K562 (cell line): ENCODE measurements around the gene SETD1B. TPM values are rescaled to one million over a fixed set of nuclear protein-coding genes. Genes with fewer than 3 reads are reported as not detected.

Experiments
- ASH1L ChIP-seq: fragments of 450-650 bp; IDR thresholded peaks from 2 replicates; pipeline ENCODE4 v1.6.1; 2018; ENCODE audit warnings: borderline replicate concordance, mild to moderate bottlenecking, low read depth; ENCODE audit not compliant: partially characterized antibody
- BHLHE40 ChIP-seq: IDR thresholded peaks from 2 replicates; pipeline ENCODE4 v1.6.1; 2011; ENCODE audit warnings: low read length, improper control_type of control experiment
- BMI1 ChIP-seq: fragments of 150-350 bp; IDR thresholded peaks from 2 replicates; pipeline ENCODE4 v1.6.1; 2014; ENCODE audit warnings: low read length
- FOXK2 ChIP-seq, 2 experiments: fragments of 450-650 bp; IDR thresholded peaks in 1 of 2; conservative IDR thresholded peaks in 1 of 2; 2 replicates each; pipeline ENCODE4 v1.6.1; 2016; ENCODE audit warnings: low read depth in 2 of 2, mild to moderate bottlenecking in 1 of 2
- GABPA ChIP-seq: fragments of 200-800 bp; sonication (Bioruptor generic); conservative IDR thresholded peaks from 2 replicates; pipeline ENCODE4 v1.6.1; 2016; ENCODE audit warnings: low read depth, missing genetic modification characterization, missing compliant biosample characterization
- HNRNPLL ChIP-seq: fragments of 200-400 bp; formaldehyde crosslinking; IDR thresholded peaks from 2 replicates; pipeline ENCODE4 v1.6.1; 2017; ENCODE audit warnings: low read length, low read depth, mild to moderate bottlenecking; ENCODE audit not compliant: poor library complexity, severe bottlenecking
- HSF4 ChIP-seq: fragments of 250-450 bp; sonication (Bioruptor Pico); IDR thresholded peaks from 2 replicates; pipeline ENCODE4 v2.1.2; 2022; ENCODE audit warnings: mild to moderate bottlenecking, moderate library complexity, borderline replicate concordance
- KDM5B ChIP-seq: fragments of 200-600 bp; sonication (generic); IDR thresholded peaks from 2 replicates; pipeline ENCODE4 v1.6.1; 2012; ENCODE audit warnings: low read depth, mild to moderate bottlenecking, moderate library complexity, low read length, control low read depth, inconsistent platforms; ENCODE audit not compliant: insufficient replicate concordance
- MECOM ChIP-seq: fragments of 250-450 bp; sonication (Bioruptor Pico); IDR thresholded peaks from 2 replicates; pipeline ENCODE4 v1.8.0; 2022; ENCODE audit warnings: inconsistent platforms
- NBN ChIP-seq: fragments of 450-650 bp; IDR thresholded peaks from 2 replicates; pipeline ENCODE4 v1.6.1; 2016; ENCODE audit warnings: low read depth, mild to moderate bottlenecking
- NR3C1 ChIP-seq: sonication (generic); formaldehyde crosslinking; IDR thresholded peaks from 2 replicates; pipeline ENCODE4 v1.8.1; 2022; ENCODE audit warnings: missing genetic modification reagents
- PATZ1 ChIP-seq: fragments of 250-450 bp; sonication (Bioruptor Pico); IDR thresholded peaks from 2 replicates; pipeline ENCODE4 v1.5.0; 2020; ENCODE audit warnings: mild to moderate bottlenecking, borderline replicate concordance
- PHF20 ChIP-seq: fragments of 450-650 bp; IDR thresholded peaks from 2 replicates; pipeline ENCODE4 v1.6.1; 2018; ENCODE audit not compliant: partially characterized antibody
- POLR2A ChIP-seq: fragments of 450-650 bp; conservative IDR thresholded peaks from 2 replicates; pipeline ENCODE4 v1.6.1; 2016
- RCOR1 ChIP-seq, 2 experiments: IDR thresholded peaks; 2 replicates each; pipeline ENCODE4 v1.6.1; 2012; ENCODE audit warnings: low read depth in 2 of 2, low read length in 2 of 2, borderline replicate concordance in 1 of 2, improper control_type of control experiment in 1 of 2
- RHOXF2B ChIP-seq: fragments of 250-450 bp; sonication (Bioruptor Pico); conservative IDR thresholded peaks from 2 replicates; pipeline ENCODE4 v1.5.1; 2021
- SIN3A ChIP-seq, 2 experiments: fragments of 150-350 bp in 1 of 2; IDR thresholded peaks; 2 replicates each; pipeline ENCODE4 v1.6.1; 2011 to 2016; ENCODE audit warnings: borderline replicate concordance in 2 of 2, low read depth in 2 of 2, low read length in 2 of 2, mild to moderate bottlenecking in 2 of 2, moderate library complexity in 2 of 2; ENCODE audit not compliant: control insufficient read depth in 1 of 2
- STAG1 ChIP-seq: sonication (generic); formaldehyde crosslinking; IDR thresholded peaks from 2 replicates; pipeline ENCODE4 v1.5.0; 2020; ENCODE audit warnings: missing genetic modification reagents, borderline replicate concordance
- TEAD1 ChIP-seq, 2 experiments: fragments of 450-650 bp in 1 of 2; sonication (generic) in 1 of 2; formaldehyde crosslinking; IDR thresholded peaks; 2 replicates each; pipeline versions ENCODE4 v1.4.0 to v1.8.0; 2020 to 2022; ENCODE audit warnings: mild to moderate bottlenecking in 2 of 2, missing genetic modification reagents in 1 of 2
- WHSC1 ChIP-seq: IDR thresholded peaks from one replicate; pipeline ENCODE4 v1.6.1; 2012; ENCODE audit warnings: low read length, control low read depth, inconsistent platforms
- ZNF583 ChIP-seq: fragments of 250-450 bp; sonication (Bioruptor Pico); IDR thresholded peaks from 2 replicates; pipeline ENCODE4 v1.4.0; 2020
- ZNF586 ChIP-seq: fragments of 450-650 bp; formaldehyde crosslinking; conservative IDR thresholded peaks from 2 replicates; pipeline ENCODE4 v1.4.0; 2020; ENCODE audit warnings: mild to moderate bottlenecking, moderate library complexity
- ZNF695 ChIP-seq: fragments of 450-650 bp; formaldehyde crosslinking; IDR thresholded peaks from 2 replicates; pipeline ENCODE4 v1.4.0; 2020; ENCODE audit warnings: mild to moderate bottlenecking, moderate library complexity
- ZSCAN29 ChIP-seq: fragments of 450-650 bp; IDR thresholded peaks from 2 replicates; pipeline ENCODE4 v1.6.1; 2017
- polyA plus RNA-seq, 8 experiments: library from polyadenylated mRNA; depleted of rRNA in 4 of 8; stranded (reverse) in 5 of 8; unstranded in 3 of 8; fragments of >200 nt; fragmentation: Nextera tagmentation in 2 of 8; fragmentation: Illumina TruSeq in 1 of 8; extraction: Ambion mirVana in 2 of 8; extraction: Trizol in 1 of 8; gene quantifications; 2 replicates each; pipeline versions ENCODE4 v1.2.1 to v1.2.3, GENCODE V29; 2011 to 2014; ENCODE audit warnings: inconsistent platforms in 1 of 8, missing spikeins in 1 of 8
- total RNA-seq, 7 experiments: library from RNA; depleted of rRNA in 6 of 7; stranded (reverse); fragments of >200 nt in 6 of 7; fragmentation: Illumina TruSeq in 2 of 7; extraction: Trizol in 2 of 7; gene quantifications; 2 replicates each; pipeline versions ENCODE4 v1.2.1 to v1.2.3, GENCODE V29; 2011 to 2021; ENCODE audit warnings: low replicate concordance in 1 of 7
- TF ChIP-seq, protein P1 (sequence below): fragments of 250-450 bp; sonication (Bioruptor Pico); IDR thresholded peaks from 2 replicates; pipeline ENCODE4 v1.5.0; 2020; ENCODE audit warnings: mild to moderate bottlenecking

Gene SETD1B
- total and polyA plus RNA-seq, 9 of the 15 experiments (the other 6 are each of a cell fraction or from before 2014, with no cell fraction given), result 0.48 to 26.6 (median 2.3) TPM

GRCh38 chr12:121795034-121795968 lies 8.5 kb upstream of the SETD1B start (continued):
- TF ChIP-seq ASH1L, result no peak
- TF ChIP-seq ZNF586 (CRISPR knock-in tag), result no peak
- TF ChIP-seq BHLHE40, result peak; percentile 30; the same call in 1 of the 2 replicates
- no peak for TF ChIP-seq ZNF695 (CRISPR knock-in tag)
- TF ChIP-seq FOXK2 (conservative IDR thresholded peaks at IDR 0.05 in 1 of 2, IDR thresholded peaks at IDR 0.05 in 1 of 2; ENCODE audit: low read depth in 2 of 2), result no peak
- TF ChIP-seq POLR2A, result peak; percentile 49; the same call in 1 of the 2 replicates
- TF ChIP-seq RHOXF2B (CRISPR knock-in tag), result no peak
- TF ChIP-seq PHF20, result no peak
- no peak for TF ChIP-seq BMI1
- TF ChIP-seq HNRNPLL, result no peak
- TF ChIP-seq RCOR1 (IDR thresholded peaks at IDR 0.05; ENCODE audit: borderline replicate concordance in 1 of 2, low read depth in 2 of 2, low read length in 2 of 2), result peak in 1 of 2 experiments; percentile 56; a peak in 1 of 4 replicates
- no peak for TF ChIP-seq GABPA (tag)
- TF ChIP-seq TEAD1 (CRISPR knock-in tag; IDR thresholded peaks at IDR 0.05), result no peak
- TF ChIP-seq, protein P1, sequence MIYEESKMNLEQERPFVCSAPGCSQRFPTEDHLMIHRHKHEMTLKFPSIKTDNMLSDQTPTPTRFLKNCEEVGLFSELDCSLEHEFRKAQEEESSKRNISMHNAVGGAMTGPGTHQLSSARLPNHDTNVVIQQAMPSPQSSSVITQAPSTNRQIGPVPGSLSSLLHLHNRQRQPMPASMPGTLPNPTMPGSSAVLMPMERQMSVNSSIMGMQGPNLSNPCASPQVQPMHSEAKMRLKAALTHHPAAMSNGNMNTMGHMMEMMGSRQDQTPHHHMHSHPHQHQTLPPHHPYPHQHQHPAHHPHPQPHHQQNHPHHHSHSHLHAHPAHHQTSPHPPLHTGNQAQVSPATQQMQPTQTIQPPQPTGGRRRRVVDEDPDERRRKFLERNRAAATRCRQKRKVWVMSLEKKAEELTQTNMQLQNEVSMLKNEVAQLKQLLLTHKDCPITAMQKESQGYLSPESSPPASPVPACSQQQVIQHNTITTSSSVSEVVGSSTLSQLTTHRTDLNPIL (CRISPR knock-in tag), result no peak
- no peak; the same call in 1 of the 2 replicates for TF ChIP-seq NBN
- TF ChIP-seq WHSC1, result no peak
- TF ChIP-seq HSF4, result no peak
- TF ChIP-seq KDM5B, result no peak
- TF ChIP-seq STAG1, result peak; percentile 73; the same call in 1 of the 2 replicates
- no peak for TF ChIP-seq ZSCAN29
- TF ChIP-seq ZNF583 (CRISPR knock-in tag), result no peak
- TF ChIP-seq SIN3A (IDR thresholded peaks at IDR 0.05; ENCODE audit: borderline replicate concordance in 2 of 2, control insufficient read depth in 1 of 2, low read depth in 2 of 2, low read length in 2 of 2), result no peak
- no peak for TF ChIP-seq MECOM (CRISPR knock-in tag)
- no peak for TF ChIP-seq NR3C1 (CRISPR knock-in tag)
- no peak for TF ChIP-seq PATZ1
